Fibroblast of lung (primary cell): ENCODE results near the gene ENTREP3. TPM values are rescaled to one million over a fixed set of nuclear protein-coding genes. Genes with fewer than 3 reads are reported as not detected.

ENCODE experiments used
- DNase-seq, 2 donors: peaks; one replicate each; pipeline versions ENCODE4 v3.0.0 to v3.0.0-alpha.2; 2010; ENCODE audit warnings: low read depth in 2 of 2
- H2AFZ ChIP-seq: 2 replicates; pipeline ENCODE4 v1.5.1; 2012; ENCODE audit warnings: low read length, control low read depth, inconsistent platforms
- H3K27ac ChIP-seq: 2 replicates; pipeline ENCODE4 v1.5.1; 2011; ENCODE audit warnings: low read length, control low read depth; ENCODE audit not compliant: insufficient read depth
- H3K27me3 ChIP-seq: 2 replicates; pipeline ENCODE4 v1.5.1; 2011; ENCODE audit warnings: mild to moderate bottlenecking, low read length; ENCODE audit not compliant: control insufficient read depth, insufficient read depth
- H3K36me3 ChIP-seq: 2 replicates; pipeline ENCODE4 v1.5.1; 2011; ENCODE audit warnings: low read length; ENCODE audit not compliant: control insufficient read depth, insufficient read depth
- H3K4me1 ChIP-seq: 2 replicates; pipeline ENCODE4 v1.5.1; 2011; ENCODE audit warnings: low read length; ENCODE audit not compliant: control insufficient read depth, insufficient read depth; ENCODE audit errors: extremely low read depth
- H3K4me2 ChIP-seq: 2 replicates; pipeline ENCODE4 v1.5.1; 2011; ENCODE audit warnings: low read length, control low read depth; ENCODE audit not compliant: insufficient read depth; ENCODE audit errors: extremely low read depth
- H3K4me3 ChIP-seq, 4 experiments: fragments of 200-600 bp in 1 of 4; sonication (generic) in 1 of 4; replicated peaks in 1 of 4; 2 replicates each; pipeline ENCODE4 v1.5.1; 2011 to 2016; ENCODE audit warnings: low read length in 4 of 4, low read depth in 3 of 4, mild to moderate bottlenecking in 3 of 4, control low read depth in 2 of 4, inconsistent platforms in 1 of 4, mixed read lengths in 1 of 4; ENCODE audit not compliant: insufficient read depth in 1 of 4; ENCODE audit errors: control extremely low read depth in 1 of 4
- H3K79me2 ChIP-seq: 2 replicates; pipeline ENCODE4 v1.5.1; 2012; ENCODE audit warnings: mild to moderate bottlenecking, low read length, inconsistent platforms; ENCODE audit not compliant: control insufficient read depth, insufficient read depth
- H3K9ac ChIP-seq: 2 replicates; pipeline ENCODE4 v1.5.1; 2011; ENCODE audit warnings: mild to moderate bottlenecking, low read length, control low read depth; ENCODE audit not compliant: insufficient read depth
- H3K9me3 ChIP-seq: 2 replicates; pipeline ENCODE4 v1.5.1; 2012; ENCODE audit warnings: low read depth, low read length; ENCODE audit not compliant: control insufficient read depth, insufficient read depth
- H4K20me1 ChIP-seq: 2 replicates; pipeline ENCODE4 v1.5.1; 2011; ENCODE audit warnings: low read length; ENCODE audit not compliant: control insufficient read depth, insufficient read depth; ENCODE audit errors: extremely low read depth
- EZH2 ChIP-seq: IDR thresholded peaks from 2 replicates; pipeline ENCODE4 v1.5.1; 2012; ENCODE audit warnings: low read length, control low read depth, mild to moderate bottlenecking; ENCODE audit errors: missing control alignments
- polyA plus RNA-seq, 2 donors: library from polyadenylated mRNA; depleted of rRNA in 1 of 2; stranded (reverse) in 1 of 2; unstranded in 1 of 2; fragments of >200 nt; gene quantifications; 2 replicates each; pipeline ENCODE4 v1.2.1, GENCODE V29; 2011 to 2012; ENCODE audit warnings: missing spikeins in 1 of 2
- total RNA-seq: library from RNA; depleted of rRNA; stranded (reverse); fragments of >200 nt; gene quantifications from 2 replicates; pipeline ENCODE4 v1.2.1, GENCODE V29; 2014
- TF ChIP-seq, protein P1 (sequence below), 2 donors: IDR thresholded peaks in 1 of 2; conservative IDR thresholded peaks in 1 of 2; 1 replicate in 1 of 2; 2 replicates in 1 of 2; pipeline ENCODE4 v1.5.1; 2011 to 2012; ENCODE audit warnings: low read length in 2 of 2, control low read depth in 1 of 2, inconsistent platforms in 1 of 2, low read depth in 1 of 2, mild to moderate bottlenecking in 1 of 2

ENTREP3 gene
- total and polyA plus RNA-seq, 2 donors (not counting 1 experiment from before 2014, with no cell fraction given), result 8.5 to 12.9 TPM

DNA sequence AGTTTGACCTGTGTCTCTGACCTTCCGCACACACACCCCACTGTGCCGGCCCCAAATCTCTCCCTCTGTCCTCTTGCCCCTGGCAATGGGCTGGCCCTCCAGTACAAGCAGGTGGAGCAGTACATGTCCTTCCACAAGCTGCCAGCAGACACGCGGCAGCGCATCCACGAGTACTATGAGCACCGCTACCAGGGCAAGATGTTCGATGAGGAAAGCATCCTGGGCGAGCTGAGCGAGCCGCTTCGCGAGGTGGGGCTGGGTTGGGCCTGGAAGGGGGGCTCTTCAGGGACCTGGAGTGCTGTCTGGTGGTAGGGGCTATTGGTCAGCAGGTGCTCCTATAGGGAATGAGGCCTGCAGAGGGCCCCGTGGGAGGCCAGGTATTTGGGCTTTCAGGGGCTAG is 29.8 kb upstream of the ENTREP3 start:
- TF ChIP-seq EZH2, result no peak
- TF ChIP-seq, protein P1, sequence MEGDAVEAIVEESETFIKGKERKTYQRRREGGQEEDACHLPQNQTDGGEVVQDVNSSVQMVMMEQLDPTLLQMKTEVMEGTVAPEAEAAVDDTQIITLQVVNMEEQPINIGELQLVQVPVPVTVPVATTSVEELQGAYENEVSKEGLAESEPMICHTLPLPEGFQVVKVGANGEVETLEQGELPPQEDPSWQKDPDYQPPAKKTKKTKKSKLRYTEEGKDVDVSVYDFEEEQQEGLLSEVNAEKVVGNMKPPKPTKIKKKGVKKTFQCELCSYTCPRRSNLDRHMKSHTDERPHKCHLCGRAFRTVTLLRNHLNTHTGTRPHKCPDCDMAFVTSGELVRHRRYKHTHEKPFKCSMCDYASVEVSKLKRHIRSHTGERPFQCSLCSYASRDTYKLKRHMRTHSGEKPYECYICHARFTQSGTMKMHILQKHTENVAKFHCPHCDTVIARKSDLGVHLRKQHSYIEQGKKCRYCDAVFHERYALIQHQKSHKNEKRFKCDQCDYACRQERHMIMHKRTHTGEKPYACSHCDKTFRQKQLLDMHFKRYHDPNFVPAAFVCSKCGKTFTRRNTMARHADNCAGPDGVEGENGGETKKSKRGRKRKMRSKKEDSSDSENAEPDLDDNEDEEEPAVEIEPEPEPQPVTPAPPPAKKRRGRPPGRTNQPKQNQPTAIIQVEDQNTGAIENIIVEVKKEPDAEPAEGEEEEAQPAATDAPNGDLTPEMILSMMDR (conservative IDR thresholded peaks at IDR 0.05 in 1 of 2, IDR thresholded peaks at IDR 0.05 in 1 of 2; ENCODE audit: low read depth in 1 of 2, low read length in 2 of 2), result no peak
- Histone ChIP-seq H3K4me3 (no peak overlapping the region), H3K36me3 (no peaks in the 10 kb centered on the region), H3K4me1 (no peaks in the 10 kb centered on the region), H3K9ac (no peak overlapping the region), H3K79me2 (no peaks in the 10 kb centered on the region), H2AFZ (no peak overlapping the region), H3K4me2 (no peak overlapping the region), H3K27ac (no peak overlapping the region), H3K9me3 (no peaks in the 10 kb centered on the region), H4K20me1 (no peaks in the 10 kb centered on the region), H3K27me3 (no peaks in the 10 kb centered on the region)
- no peak for DNase-seq

- Histone ChIP-seq H3K9me3 (no peaks in the 10 kb centered on the region), H4K20me1 (no peaks in the 10 kb centered on the region), H3K4me2 (no peak overlapping the region), H3K4me1 (no peaks in the 10 kb centered on the region), H3K27ac (no peak overlapping the region), H3K27me3 (no peaks in the 10 kb centered on the region), H3K36me3 (no peaks in the 10 kb centered on the region), H2AFZ (no peak overlapping the region), H3K79me2 (no peaks in the 10 kb centered on the region), H3K4me3 (no peak overlapping the region), H3K9ac (no peak overlapping the region)
- no peak for TF ChIP-seq EZH2
- TF ChIP-seq, protein P1 (conservative IDR thresholded peaks at IDR 0.05 in 1 of 2, IDR thresholded peaks at IDR 0.05 in 1 of 2; ENCODE audit: low read depth in 1 of 2, low read length in 2 of 2), result no peak
- no peak for DNase-seq
These were observed 29.2 kb upstream of the ENTREP3 start for GRCh38 chr1:155284476-155284875.

DNA sequence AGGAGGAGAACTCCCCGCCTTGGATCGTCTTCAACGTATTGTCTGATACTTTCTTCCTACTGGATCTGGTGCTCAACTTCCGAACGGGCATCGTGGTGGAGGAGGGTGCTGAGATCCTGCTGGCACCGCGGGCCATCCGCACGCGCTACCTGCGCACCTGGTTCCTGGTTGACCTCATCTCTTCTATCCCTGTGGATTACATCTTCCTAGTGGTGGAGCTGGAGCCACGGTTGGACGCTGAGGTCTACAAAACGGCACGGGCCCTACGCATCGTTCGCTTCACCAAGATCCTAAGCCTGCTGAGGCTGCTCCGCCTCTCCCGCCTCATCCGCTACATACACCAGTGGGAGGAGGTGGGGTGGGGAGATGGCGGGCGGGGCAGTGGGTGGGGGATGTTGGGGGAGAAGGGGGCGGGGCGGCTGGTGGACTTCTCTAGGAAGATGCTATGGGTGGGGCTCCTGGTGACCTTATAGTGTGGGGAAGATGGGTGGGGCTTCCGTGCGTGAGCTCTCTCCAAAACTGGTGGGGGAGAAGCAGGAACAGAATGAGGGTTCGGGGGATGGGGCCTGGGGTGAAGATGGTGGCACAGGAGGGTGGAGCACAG is 27.3 kb upstream of the ENTREP3 start:
- H3K9me3 ChIP-seq, result no peaks in the 10 kb centered on the region
- no peaks in the 10 kb centered on the region for H3K36me3 ChIP-seq
- no peaks in the 10 kb centered on the region for H4K20me1 ChIP-seq
- H3K4me2 ChIP-seq, result no peak overlapping the region
- H3K27me3 ChIP-seq, result no peaks in the 10 kb centered on the region
- H3K27ac ChIP-seq, result no peak overlapping the region
- H3K79me2 ChIP-seq, result no peaks in the 10 kb centered on the region
- no peak overlapping the region for H3K4me3 ChIP-seq
- DNase-seq, result no peak
- no peak overlapping the region for H3K9ac ChIP-seq
- no peak overlapping the region for H2AFZ ChIP-seq
- H3K4me1 ChIP-seq, result peaks cover 5% of the 10 kb centered on the region
- TF ChIP-seq EZH2, result no peak
- TF ChIP-seq, protein P1 (conservative IDR thresholded peaks at IDR 0.05 in 1 of 2, IDR thresholded peaks at IDR 0.05 in 1 of 2; ENCODE audit: low read depth in 1 of 2, low read length in 2 of 2), result no peak
